ENCODE measurements around the gene SPATC1L. TPM values are rescaled to one million over a fixed set of nuclear protein-coding genes. Genes with fewer than 3 reads are reported as not detected.

The SPATC1L gene
- total and polyA plus RNA-seq, 2 donors (not counting 3 experiments of a cell fraction or from before 2014, with no cell fraction given), result 11.5 to 15.3 TPM

DNA sequence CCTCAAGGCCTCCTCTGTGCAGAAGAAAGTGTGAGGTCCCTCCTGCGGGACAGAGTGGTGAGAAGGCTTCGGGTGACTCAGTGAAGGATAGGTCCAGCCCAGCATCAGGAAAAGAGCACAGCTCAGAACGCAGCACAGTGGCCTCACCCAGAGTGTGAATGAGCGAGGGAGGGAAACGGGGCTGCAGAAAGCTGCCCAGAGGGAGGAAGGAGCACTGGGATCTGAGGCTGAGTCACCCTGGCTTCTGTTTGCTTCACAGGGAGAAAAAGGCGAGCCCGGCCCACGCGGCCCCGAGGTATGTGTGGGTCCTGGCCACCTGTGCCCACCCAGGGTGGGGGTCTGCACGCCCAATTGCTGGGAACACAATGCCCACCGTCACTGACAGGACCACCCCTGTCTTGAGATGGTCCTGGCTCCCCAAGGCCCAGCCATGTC is 62.0 kb downstream of the SPATC1L start:
- FAIRE-seq (no peak), DNase-seq (ENCODE audit: low read depth, low spot score) (no peak)
- H4K20me1 ChIP-seq (replicated peaks; ENCODE audit: control insufficient read depth, extremely low read depth, insufficient read depth, low read length), result no peaks in the 10 kb centered on the region
- H3K9me3 ChIP-seq (replicated peaks; ENCODE audit: control insufficient read depth, insufficient read depth, low read length), result no peaks in the 10 kb centered on the region
- H3K4me3 ChIP-seq (replicated peaks in 1 of 3; ENCODE audit: insufficient read depth in 1 of 3, low read depth in 1 of 3, low read length in 3 of 3), result no peak overlapping the region
- no peaks in the 10 kb centered on the region for H3K27me3 ChIP-seq (ENCODE audit: control insufficient read depth in 2 of 2, insufficient read depth in 2 of 2, low read length in 2 of 2)
- no peak overlapping the region for H3K27ac ChIP-seq (ENCODE audit: insufficient read depth, low read depth, low read length)
- intact Hi-C loops (cut with micrococcal nuclease) (no loop called here), dilution Hi-C loops (cut with MboI; ENCODE audit: extremely low pct_ligation_motif_present, low sequenced_read_pairs) (no loop called here)
- TF ChIP-seq, protein P1, sequence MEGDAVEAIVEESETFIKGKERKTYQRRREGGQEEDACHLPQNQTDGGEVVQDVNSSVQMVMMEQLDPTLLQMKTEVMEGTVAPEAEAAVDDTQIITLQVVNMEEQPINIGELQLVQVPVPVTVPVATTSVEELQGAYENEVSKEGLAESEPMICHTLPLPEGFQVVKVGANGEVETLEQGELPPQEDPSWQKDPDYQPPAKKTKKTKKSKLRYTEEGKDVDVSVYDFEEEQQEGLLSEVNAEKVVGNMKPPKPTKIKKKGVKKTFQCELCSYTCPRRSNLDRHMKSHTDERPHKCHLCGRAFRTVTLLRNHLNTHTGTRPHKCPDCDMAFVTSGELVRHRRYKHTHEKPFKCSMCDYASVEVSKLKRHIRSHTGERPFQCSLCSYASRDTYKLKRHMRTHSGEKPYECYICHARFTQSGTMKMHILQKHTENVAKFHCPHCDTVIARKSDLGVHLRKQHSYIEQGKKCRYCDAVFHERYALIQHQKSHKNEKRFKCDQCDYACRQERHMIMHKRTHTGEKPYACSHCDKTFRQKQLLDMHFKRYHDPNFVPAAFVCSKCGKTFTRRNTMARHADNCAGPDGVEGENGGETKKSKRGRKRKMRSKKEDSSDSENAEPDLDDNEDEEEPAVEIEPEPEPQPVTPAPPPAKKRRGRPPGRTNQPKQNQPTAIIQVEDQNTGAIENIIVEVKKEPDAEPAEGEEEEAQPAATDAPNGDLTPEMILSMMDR (IDR thresholded peaks at IDR 0.05; ENCODE audit: extremely low read depth in 1 of 2, insufficient read depth in 1 of 2, low read depth in 1 of 2, low read length in 2 of 2), result no peak
- no peak for TF ChIP-seq GATA2 (IDR thresholded peaks at IDR 0.05; ENCODE audit: insufficient read depth, insufficient read length, low read depth, low read length)
- TF ChIP-seq JUN (IDR thresholded peaks at IDR 0.05; ENCODE audit: borderline replicate concordance, insufficient read depth, insufficient read length, low read depth), result no peak
- TF ChIP-seq, protein P2, sequence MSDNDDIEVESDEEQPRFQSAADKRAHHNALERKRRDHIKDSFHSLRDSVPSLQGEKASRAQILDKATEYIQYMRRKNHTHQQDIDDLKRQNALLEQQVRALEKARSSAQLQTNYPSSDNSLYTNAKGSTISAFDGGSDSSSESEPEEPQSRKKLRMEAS (IDR thresholded peaks at IDR 0.05; ENCODE audit: insufficient read depth, insufficient read length), result no peak
- no peak for TF ChIP-seq MYC (IDR thresholded peaks at IDR 0.05; ENCODE audit: low read depth, low read length)
- TF ChIP-seq FOS (IDR thresholded peaks at IDR 0.05; ENCODE audit: borderline replicate concordance, insufficient read depth, low read length), result no peak
- TF ChIP-seq POLR2A (IDR thresholded peaks at IDR 0.05; ENCODE audit: low read depth, low read length), result no peak
- no peak for TF ChIP-seq EZH2 (IDR thresholded peaks at IDR 0.05; ENCODE audit: borderline replicate concordance, low read depth, low read length, severe bottlenecking)
- no peak for TF ChIP-seq POLR2AphosphoS5 (IDR thresholded peaks at IDR 0.05; ENCODE audit: insufficient read depth, low read depth, low read length)
- H3K9me1 ChIP-seq (replicated peaks; ENCODE audit: control insufficient read depth, extremely low read depth, insufficient read depth, low read length), result no peaks in the 10 kb centered on the region
- no peaks in the 10 kb centered on the region for H3K36me3 ChIP-seq (ENCODE audit: control insufficient read depth in 2 of 2, extremely low read depth in 1 of 2, insufficient read depth in 2 of 2, low read length in 2 of 2)
- H3K4me1 ChIP-seq (ENCODE audit: control insufficient read depth, extremely low read depth, insufficient read depth, low read length), result no peaks in the 10 kb centered on the region
- POLR2A ChIA-PET, result no interaction called here
- H3K9ac ChIP-seq (replicated peaks; ENCODE audit: extremely low read depth, insufficient read depth, low read length), result no peak overlapping the region
- H2AFZ ChIP-seq (ENCODE audit: low read depth, low read length), result no peak overlapping the region
- CTCF ChIA-PET, result interaction anchor here (0.8 kb wide), 1 partner anchor 42 kb away, joined by 3 read pairs; no protein-coding TSS in a partner anchor
- no peaks in the 10 kb centered on the region for H3K79me2 ChIP-seq (ENCODE audit: control insufficient read depth, insufficient read depth, low read length)
- H3K4me2 ChIP-seq (ENCODE audit: insufficient read depth, low read length), result no peak overlapping the region
- BruUV-seq (replicated peaks), result no TSS peak
